Smooth muscle cell (in vitro differentiated cells): ENCODE data around the gene RAB1B. TPM values are rescaled to one million over a fixed set of nuclear protein-coding genes. Genes with fewer than 3 reads are reported as not detected.

Experiments used
- DNase-seq: peaks from one replicate; lab custom pipeline; 2025; ENCODE audit not compliant: unreplicated experiment; lab: John Stamatoyannopoulos, UW
- H2AFZ ChIP-seq: fragments of 200-600 bp; sonication (generic); 2 replicates; pipeline ENCODE4 v1.6.0; 2016; ENCODE audit warnings: antibody characterized with exemption, low read depth, mild to moderate bottlenecking
- H3F3A ChIP-seq: fragments of 200-600 bp; sonication (generic); 2 replicates; pipeline ENCODE4 v1.6.0; 2017; ENCODE audit warnings: antibody characterized with exemption, low read depth
- H3K27ac ChIP-seq: fragments of 200-600 bp; sonication (generic); 2 replicates; pipeline ENCODE4 v1.5.1; 2016; ENCODE audit warnings: low read depth, mild to moderate bottlenecking
- H3K27me3 ChIP-seq: fragments of 200-600 bp; sonication (generic); 2 replicates; pipeline ENCODE4 v1.6.1; 2016; ENCODE audit warnings: low read depth, mild to moderate bottlenecking
- H3K36me3 ChIP-seq: fragments of 200-600 bp; sonication (generic); 2 replicates; pipeline ENCODE4 v1.5.1; 2016; ENCODE audit warnings: low read depth
- H3K4me1 ChIP-seq: fragments of 200-600 bp; sonication (generic); 2 replicates; pipeline ENCODE4 v1.5.1; 2016; ENCODE audit warnings: low read depth
- H3K4me2 ChIP-seq: fragments of 200-600 bp; sonication (generic); 2 replicates; pipeline ENCODE4 v1.6.0; 2016; ENCODE audit warnings: mild to moderate bottlenecking
- H3K4me3 ChIP-seq: fragments of 200-600 bp; sonication (generic); 2 replicates; pipeline ENCODE4 v1.5.1; 2016; ENCODE audit warnings: mild to moderate bottlenecking
- H3K79me2 ChIP-seq: fragments of 200-600 bp; sonication (generic); 2 replicates; pipeline ENCODE4 v1.6.0; 2016; ENCODE audit warnings: low read depth, mild to moderate bottlenecking
- H3K9ac ChIP-seq: fragments of 200-600 bp; sonication (generic); 2 replicates; pipeline ENCODE4 v1.6.0; 2016; ENCODE audit warnings: low read depth
- H3K9me3 ChIP-seq: fragments of 200-600 bp; sonication (generic); replicated peaks from 2 replicates; pipeline ENCODE4 v1.5.1; 2016; ENCODE audit warnings: low read depth
- H4K20me1 ChIP-seq: fragments of 200-600 bp; sonication (generic); 2 replicates; pipeline ENCODE4 v1.6.0; 2016; ENCODE audit warnings: low read depth
- CTCF ChIP-seq: fragments of 200-600 bp; sonication (generic); IDR thresholded peaks from 2 replicates; pipeline ENCODE4 v1.5.1; 2017; ENCODE audit warnings: borderline replicate concordance, mild to moderate bottlenecking, antibody characterized with exemption; ENCODE audit not compliant: insufficient read depth, poor library complexity, severe bottlenecking
- WGBS: methylation state at CpG from one replicate; pipeline ENCODE4 v1.1.7; 2016; ENCODE audit warnings: low lambda C conversion rate; 5-methylcytosine and 5-hydroxymethylcytosine counted together
- polyA plus RNA-seq: library from polyadenylated mRNA; unstranded; fragments of >200 nt; fragmentation: Nextera tagmentation; extraction: Ambion mirVana; gene quantifications from 2 replicates; pipeline ENCODE4 v1.2.1, GENCODE V29; 2016
- total RNA-seq: library from RNA; depleted of rRNA; stranded (reverse); fragments of >200 nt; gene quantifications from 2 replicates; pipeline ENCODE4 v1.2.3, GENCODE V29; 2014

RAB1B gene
- total and polyA plus RNA-seq, 2 experiments from 2014 or later, result 20.9 to 53.3 TPM

GRCh38 chr11:66265531-66266377, 2.7 kb upstream of the RAB1B start:
- H3K9me3 ChIP-seq, result no peaks in the 10 kb centered on the region
- WGBS, result 97% methylated on average over 23 of the region's 26 CpGs
- peaks cover 18% of the 10 kb centered on the region for H4K20me1 ChIP-seq
- H3K36me3 ChIP-seq, result no peaks in the 10 kb centered on the region
- H3K27me3 ChIP-seq, result no peaks in the 10 kb centered on the region
- H3K4me2 ChIP-seq, result no peak overlapping the region
- peaks cover 5% of the 10 kb centered on the region for H3F3A ChIP-seq
- H3K27ac ChIP-seq, result no peak overlapping the region
- H3K4me1 ChIP-seq, result peaks cover 5% of the 10 kb centered on the region
- TF ChIP-seq CTCF, result no peak
- DNase-seq, result no peak
- peaks cover 21% of the 10 kb centered on the region for H3K79me2 ChIP-seq
- no peak overlapping the region for H3K9ac ChIP-seq
- H2AFZ ChIP-seq, result no peak overlapping the region
- no peak overlapping the region for H3K4me3 ChIP-seq

- Histone ChIP-seq H4K20me1 (peaks cover 23% of the 10 kb centered on the region), H3K9me3 (no peaks in the 10 kb centered on the region), H3K9ac (no peak overlapping the region), H3K36me3 (no peaks in the 10 kb centered on the region), H3K79me2 (peaks cover 25% of the 10 kb centered on the region), H3K27me3 (no peaks in the 10 kb centered on the region), H3F3A (peaks cover 5% of the 10 kb centered on the region), H3K4me3 (no peak overlapping the region), H3K27ac (no peak overlapping the region), H3K4me2 (no peak overlapping the region), H2AFZ (no peak overlapping the region), H3K4me1 (peaks cover 5% of the 10 kb centered on the region)
- DNase-seq, result no peak
- no peak for TF ChIP-seq CTCF
- 92% methylated on average over 20 of the region's 20 CpGs for WGBS
Observed at GRCh38 chr11:66266378-66267038, 1.9 kb upstream of the RAB1B start.

GRCh38 chr11:66267039-66267378, 1.4 kb upstream of the RAB1B start:
- H3K9me3 ChIP-seq, result no peaks in the 10 kb centered on the region
- H3K4me1 ChIP-seq, result peaks cover 5% of the 10 kb centered on the region
- peaks cover 5% of the 10 kb centered on the region for H3F3A ChIP-seq
- H3K27ac ChIP-seq, result peak overlapping the region; percentile 85
- TF ChIP-seq CTCF, result no peak
- peaks cover 27% of the 10 kb centered on the region for H3K79me2 ChIP-seq
- no peak overlapping the region for H3K9ac ChIP-seq
- DNase-seq, result no peak
- no peak overlapping the region for H2AFZ ChIP-seq
- WGBS, result 36% methylated on average over 13 of the region's 13 CpGs
- peak overlapping the region; percentile 96 for H3K4me2 ChIP-seq
- H3K4me3 ChIP-seq, result peak overlapping the region; percentile 81
- H3K27me3 ChIP-seq, result no peaks in the 10 kb centered on the region
- peaks cover 28% of the 10 kb centered on the region for H4K20me1 ChIP-seq
- no peaks in the 10 kb centered on the region for H3K36me3 ChIP-seq
